Right lobe of liver (tissue), 6 donors: Measurements from ENCODE around the gene SGCA. TPM values are rescaled to one million over a fixed set of nuclear protein-coding genes. Genes with fewer than 3 reads are reported as not detected.
A peak's percentile ranks its signal among the peaks of the same experiment; 100 is the strongest.

Source experiments
- ATAC-seq, 4 donors: fragments of 200-7000 bp; cut with Tn5 transposase; one replicate each; pipeline ENCODE4 v1.9.1; 2020; ENCODE audit warnings: mild to moderate bottlenecking in 4 of 4, moderate library complexity in 4 of 4
- DNase-seq, 3 donors: peaks; one replicate each; pipeline ENCODE4 v3.0.0-alpha.2; 2020
- H3K27ac ChIP-seq, 3 donors: fragments of 200-600 bp; one replicate each; pipeline ENCODE4 v1.8.0; 2022
- H3K27me3 ChIP-seq, 2 donors: fragments of 200-600 bp; one replicate each; pipeline ENCODE4 v1.8.0; 2022
- H3K36me3 ChIP-seq, 4 donors: fragments of 200-600 bp; sonication (generic) in 1 of 4; one replicate each; pipeline versions ENCODE4 v1.5.1 to v1.8.0; 2017 to 2022; ENCODE audit warnings: control low read depth in 1 of 4
- H3K4me1 ChIP-seq, 4 donors: fragments of 200-600 bp; sonication (generic) in 1 of 4; one replicate each; pipeline versions ENCODE4 v1.5.1 to v1.8.0; 2017 to 2022; ENCODE audit warnings: control low read depth in 1 of 4
- H3K4me3 ChIP-seq, 3 donors: fragments of 200-600 bp; one replicate each; pipeline ENCODE4 v1.8.0; 2022
- H3K9me3 ChIP-seq, 4 donors: fragments of 200-600 bp; sonication (generic) in 1 of 4; one replicate each; pipeline versions ENCODE4 v1.5.1 to v1.8.0; 2017 to 2022; ENCODE audit warnings: control low read depth in 1 of 4
- CTCF ChIP-seq, 4 donors: fragments of 200-600 bp in 3 of 4; fragments of 450-650 bp in 1 of 4; IDR thresholded peaks; one replicate each; pipeline versions ENCODE4 v1.5.1 to v1.8.0; 2016 to 2022; ENCODE audit warnings: antibody characterized with exemption in 4 of 4, mild to moderate bottlenecking in 2 of 4
- POLR2A ChIP-seq: fragments of 450-650 bp; IDR thresholded peaks from one replicate; pipeline ENCODE4 v1.6.1; 2017; ENCODE audit warnings: antibody characterized with exemption, mild to moderate bottlenecking
- WGBS: methylation state at CpG from one replicate; pipeline ENCODE4 v1.1.6; 2018; ENCODE audit warnings: low coverage, low lambda C conversion rate; ENCODE audit not compliant: insufficient coverage; ENCODE audit errors: missing lambda C conversion rate; 5-methylcytosine and 5-hydroxymethylcytosine counted together
- intact Hi-C, 2 donors: fragments of 100-400 bp; cut with DNase I; formaldehyde crosslinking; loops; one replicate each; pipeline versions ENCODE4 v1.11.2 to v1.14.1; 2022
- total RNA-seq, 6 experiments: library from RNA; depleted of rRNA in 2 of 6; stranded (reverse); fragments of >200 nt in 2 of 6; fragmentation: NEBNext Ultra II Directional in 3 of 6; extraction: Animal tissue kit (Norgen Biotek cat#: 25700) in 3 of 6; gene quantifications; one replicate each; pipeline versions ENCODE4 v1.1.0 to v1.2.4, GENCODE V29; 2016 to 2023
- donor health status: DM: no; HTN: yes; CAD: no.
- donor health status: DM: no; HTN: no; CAD: no.
- donor health status: DM: no; HTN: no; CAD: no.
- donor health status: DM: no; HTN: yes; CAD: no.
- donor health status: DM: no; HTN: yes; CAD: no.

The SGCA gene
- total RNA-seq, 6 experiments from 2014 or later, result 0.48 to 2.8 (median 1.6) TPM

DNA sequence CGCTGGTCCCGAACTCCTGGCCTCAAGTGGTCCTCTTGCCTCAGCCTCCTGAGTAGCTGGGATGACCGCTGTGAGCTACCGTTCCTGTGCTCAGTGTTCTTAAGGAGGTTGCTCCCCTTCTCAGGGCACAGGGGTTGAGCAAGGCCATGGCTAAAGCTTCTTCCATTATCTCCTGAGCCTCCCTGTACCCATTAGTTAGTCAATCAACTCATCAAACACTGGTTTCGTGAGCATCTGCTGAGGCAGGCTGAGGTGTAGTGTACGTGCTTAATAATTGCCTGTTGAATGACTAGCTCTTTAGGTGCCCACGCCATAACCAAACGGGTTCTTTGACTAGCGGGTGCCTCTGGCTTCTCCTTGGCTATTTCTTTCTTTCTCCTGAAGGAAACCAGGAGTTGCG, 11.7 kb downstream of the SGCA start:
- intact Hi-C loops, result no loop called here
- Histone ChIP-seq H3K4me3 (no peak overlapping the region), H3K27me3 (no peaks in the 10 kb centered on the region), H3K9me3 (no peaks in the 10 kb centered on the region), H3K36me3 (no peaks in the 10 kb centered on the region), H3K4me1 (peaks cover 0 to 11% (median 0%) of the 10 kb centered on the region in 4 donors), H3K27ac (peak overlapping the region in 1 of 3 donors; percentile 18)
- 91% methylated on average over 5 of the region's 10 CpGs for WGBS
- DNase-seq (no peak), ATAC-seq (no peak)
- TF ChIP-seq CTCF (IDR thresholded peaks at IDR 0.05), result no peak
- TF ChIP-seq POLR2A, result no peak

DNA sequence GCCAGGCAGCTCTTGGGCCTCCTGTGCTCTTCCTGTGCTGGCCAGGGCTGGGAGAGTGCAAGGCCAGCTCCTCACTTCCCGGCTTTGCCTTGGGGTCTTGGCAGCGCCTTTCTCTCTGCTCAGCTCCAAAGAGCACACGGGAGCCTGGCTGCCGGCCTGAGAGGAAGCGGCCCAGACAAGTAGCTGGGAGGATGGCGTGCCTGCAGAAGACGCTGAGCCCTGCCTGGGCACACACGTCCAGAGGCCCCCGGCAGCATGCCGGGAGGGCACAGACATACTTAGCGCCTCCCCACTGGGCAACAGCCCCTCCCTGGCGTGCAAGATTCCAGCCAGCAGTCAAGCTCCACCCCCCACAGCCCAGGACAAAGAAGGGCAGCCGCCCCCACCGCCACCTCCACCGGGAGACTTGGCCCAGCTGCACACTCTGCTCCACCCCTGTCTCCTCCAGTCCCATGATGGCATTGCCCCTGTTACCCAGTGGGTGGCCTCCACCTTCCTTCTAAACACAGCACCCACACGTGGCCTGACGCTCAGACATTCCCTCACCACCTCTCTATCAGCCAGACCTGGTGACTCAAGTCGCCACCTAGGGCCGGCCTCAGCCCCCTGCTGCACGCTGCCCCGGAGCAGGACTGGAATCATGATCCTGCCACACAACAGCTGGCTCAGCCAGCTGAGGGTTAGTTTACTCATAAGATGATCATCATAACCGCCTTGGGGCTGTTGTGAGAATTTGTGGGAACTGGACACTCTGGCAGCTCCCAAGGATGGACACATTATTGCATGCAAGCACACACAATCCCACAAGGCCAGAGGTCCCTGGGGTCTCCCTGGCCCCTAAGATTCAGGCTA, 12.4 kb downstream of the SGCA start:
- Histone ChIP-seq H3K4me1 (peaks cover 0 to 11% (median 0%) of the 10 kb centered on the region in 4 donors), H3K27ac (peak overlapping the region in 1 of 3 donors; percentile 18), H3K4me3 (no peak overlapping the region), H3K36me3 (no peaks in the 10 kb centered on the region), H3K27me3 (no peaks in the 10 kb centered on the region), H3K9me3 (no peaks in the 10 kb centered on the region)
- 7% methylated on average over 3 of the region's 22 CpGs for WGBS
- DNase-seq (peak in 2 of 3 donors; percentile 72 to 77), ATAC-seq (peak; percentile 80 to 89 (median 84))
- no peak for TF ChIP-seq POLR2A
- TF ChIP-seq CTCF (IDR thresholded peaks at IDR 0.05), result peak; percentile 24 to 55 (median 48)
- intact Hi-C loops, result no loop called here

DNA sequence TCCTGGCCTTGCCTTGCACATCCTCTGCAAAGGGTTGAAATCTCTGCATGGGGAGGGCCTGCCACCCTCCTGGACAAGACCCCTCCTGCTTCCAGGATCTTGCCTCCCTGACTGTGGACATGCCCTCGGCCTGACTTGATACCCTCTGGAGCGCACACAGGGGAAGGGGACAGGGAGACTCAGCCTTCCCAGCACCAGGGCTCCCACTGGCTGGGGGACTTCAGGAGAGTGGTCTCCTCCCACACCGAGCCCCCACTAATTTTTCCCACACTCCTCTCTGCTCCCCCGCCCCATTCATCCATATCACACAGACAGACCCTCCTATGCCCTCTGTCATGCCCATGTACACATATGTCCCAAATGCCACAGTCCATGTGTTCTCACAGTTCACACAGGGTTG, 14.3 kb downstream of the SGCA start:
- Histone ChIP-seq H3K4me3 (no peak overlapping the region), H3K36me3 (no peaks in the 10 kb centered on the region), H3K9me3 (no peaks in the 10 kb centered on the region), H3K4me1 (peaks cover 0 to 11% (median 0%) of the 10 kb centered on the region in 4 donors), H3K27me3 (no peaks in the 10 kb centered on the region), H3K27ac (no peak overlapping the region)
- intact Hi-C loops, result no loop called here
- ATAC-seq (no peak), DNase-seq (no peak)
- TF ChIP-seq POLR2A (no peak), CTCF (IDR thresholded peaks at IDR 0.05) (no peak)
- WGBS, result 80% methylated on average over 2 of the region's 4 CpGs

DNA sequence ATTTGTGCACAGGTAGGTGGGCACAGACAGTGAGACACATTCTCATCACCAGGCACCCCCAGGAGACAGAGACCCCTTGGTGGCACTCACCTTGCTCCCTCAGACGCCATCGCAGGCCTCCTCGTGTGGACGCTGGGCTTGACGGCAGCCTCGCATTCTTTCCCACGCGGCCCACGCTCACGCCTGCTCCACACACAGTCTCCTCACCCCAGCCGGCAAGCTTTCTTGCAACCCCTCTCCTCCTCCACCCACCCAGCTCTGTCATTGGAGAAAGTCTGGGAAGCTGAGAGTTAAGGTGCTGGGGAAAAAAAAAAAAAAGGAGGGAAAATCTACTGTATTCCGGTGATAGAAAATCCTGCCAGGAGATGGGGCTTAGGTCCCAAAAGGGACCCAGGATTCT, 14.8 kb downstream of the SGCA start:
- DNase-seq, result peak in 1 of 3 donors; percentile 46
- 63% methylated on average over 8 of the region's 12 CpGs for WGBS
- ATAC-seq, result no peak
- intact Hi-C loops, result no loop called here
- H3K4me1 ChIP-seq, result peaks cover 0 to 11% (median 0%) of the 10 kb centered on the region in 4 donors
- H3K27ac ChIP-seq, result no peak overlapping the region
- no peak overlapping the region for H3K4me3 ChIP-seq
- TF ChIP-seq POLR2A, result no peak
- TF ChIP-seq CTCF (IDR thresholded peaks at IDR 0.05), result no peak
- no peaks in the 10 kb centered on the region for H3K27me3 ChIP-seq
- no peaks in the 10 kb centered on the region for H3K36me3 ChIP-seq
- no peaks in the 10 kb centered on the region for H3K9me3 ChIP-seq
